Lower leg skin (tissue), 3 donors: ENCODE results near the gene AGPAT2.

Source experiments
- CTCF ChIP-seq, 3 donors: fragments of 450-650 bp; IDR thresholded peaks; one replicate each; pipeline ENCODE4 v1.5.1; 2016; ENCODE audit warnings: antibody characterized with exemption in 3 of 3, mild to moderate bottlenecking in 3 of 3, moderate library complexity in 2 of 3
- POLR2A ChIP-seq, 2 donors: fragments of 450-650 bp; IDR thresholded peaks; one replicate each; pipeline ENCODE4 v1.6.1; 2016 to 2017; ENCODE audit warnings: antibody characterized with exemption in 2 of 2, mild to moderate bottlenecking in 1 of 2, moderate library complexity in 1 of 2

GRCh38 chr9:136714096-136714892 is 27.0 kb upstream of the AGPAT2 start:
- no peak for TF ChIP-seq POLR2A (IDR thresholded peaks at IDR 0.05)
- TF ChIP-seq CTCF (IDR thresholded peaks at IDR 0.05): no peak
